ENCODE data around the gene CCDC18. TPM values are rescaled to one million over a fixed set of nuclear protein-coding genes. Genes with fewer than 3 reads are reported as not detected.
"Not testable (repeated sequence)": the region's sequence is repeated elsewhere in the genome, so short reads cannot be mapped to it uniquely, and the experiment has no call there.

Gene CCDC18
- total RNA-seq, 2 donors from 2014 or later: 16.6 to 35.0 TPM

GRCh38 chr1:93275262-93275633, 94.7 kb downstream of the CCDC18 start:
- H3K36me3 Mint-ChIP-seq: peaks cover 13% of the 10 kb centered on the region
- not testable (repeated sequence) for ATAC-seq; H3K27me3 Mint-ChIP-seq; H3K9me3 Mint-ChIP-seq; H3K4me3 Mint-ChIP-seq; DNase-seq (ENCODE audit: low spot score); H3K4me1 Mint-ChIP-seq (ENCODE audit: low read depth in 2 of 2); H3K27ac Mint-ChIP-seq

- DNase-seq (ENCODE audit: low spot score): no peak
- H3K27me3 Mint-ChIP-seq: no peaks in the 10 kb centered on the region
- peaks cover 6% of the 10 kb centered on the region for H3K9me3 Mint-ChIP-seq
- H3K36me3 Mint-ChIP-seq: peaks cover 15% of the 10 kb centered on the region
- no peak overlapping the region for H3K27ac Mint-ChIP-seq
- no peak overlapping the region for H3K4me3 Mint-ChIP-seq
- no peak for ATAC-seq
- no peaks in the 10 kb centered on the region for H3K4me1 Mint-ChIP-seq (ENCODE audit: low read depth in 2 of 2)
Observed at GRCh38 chr1:93275634-93276295, 95.2 kb downstream of the CCDC18 start.

GRCh38 chr1:93277530-93277929, 97.0 kb downstream of the CCDC18 start:
- H3K4me1 Mint-ChIP-seq (ENCODE audit: low read depth in 2 of 2); H3K27ac Mint-ChIP-seq; DNase-seq (ENCODE audit: low spot score); H3K4me3 Mint-ChIP-seq; ATAC-seq; H3K9me3 Mint-ChIP-seq; H3K27me3 Mint-ChIP-seq: not testable (repeated sequence)
- H3K36me3 Mint-ChIP-seq: peaks cover 11% of the 10 kb centered on the region

DNA sequence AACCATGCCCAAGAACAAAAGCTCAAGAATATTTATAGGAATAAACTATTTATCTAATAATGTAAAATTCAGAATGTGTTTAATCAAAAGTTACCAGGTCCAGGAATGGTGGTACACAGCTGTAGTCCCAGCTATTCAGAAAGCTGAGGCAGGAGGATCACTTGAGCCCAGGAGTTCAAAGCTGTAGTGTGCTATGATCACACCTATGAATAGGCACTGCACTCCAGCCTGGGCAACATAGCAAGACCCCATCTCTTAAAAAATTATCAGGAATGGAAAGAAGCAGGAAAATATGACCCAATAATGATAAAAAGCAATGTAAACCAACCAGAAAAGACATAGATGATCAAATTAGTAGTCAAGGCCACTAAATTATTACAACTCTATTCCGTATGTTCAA, 103.0 kb downstream of the CCDC18 start:
- ATAC-seq (no peak), DNase-seq (ENCODE audit: low spot score) (no peak)
- Mint-ChIP-seq H3K4me3 (no peak overlapping the region), H3K4me1 (ENCODE audit: low read depth in 2 of 2) (no peaks in the 10 kb centered on the region), H3K9me3 (peaks cover 6% of the 10 kb centered on the region), H3K36me3 (peaks cover 15% of the 10 kb centered on the region), H3K27ac (no peak overlapping the region), H3K27me3 (no peaks in the 10 kb centered on the region)

- no peaks in the 10 kb centered on the region for H3K4me1 Mint-ChIP-seq (ENCODE audit: low read depth in 2 of 2)
- no peaks in the 10 kb centered on the region for H3K9me3 Mint-ChIP-seq
- no peak overlapping the region for H3K4me3 Mint-ChIP-seq
- H3K36me3 Mint-ChIP-seq: peaks cover 22% of the 10 kb centered on the region
- H3K27ac Mint-ChIP-seq: no peak overlapping the region
- DNase-seq (ENCODE audit: low spot score): no peak
- no peaks in the 10 kb centered on the region for H3K27me3 Mint-ChIP-seq
- no peak for ATAC-seq
Observed at GRCh38 chr1:93288558-93288957, 108.0 kb downstream of the CCDC18 start.

GRCh38 chr1:93296555-93297154, 116.1 kb downstream of the CCDC18 start:
- no peak for DNase-seq (ENCODE audit: low spot score)
- Mint-ChIP-seq H3K27me3 (no peaks in the 10 kb centered on the region), H3K27ac (no peak overlapping the region), H3K36me3 (no peaks in the 10 kb centered on the region), H3K4me3 (no peak overlapping the region), H3K4me1 (ENCODE audit: low read depth in 2 of 2) (no peaks in the 10 kb centered on the region), H3K9me3 (no peaks in the 10 kb centered on the region)
- no peak for ATAC-seq

GRCh38 chr1:93301131-93301530, 120.6 kb downstream of the CCDC18 start:
- Mint-ChIP-seq H3K9me3 (no peaks in the 10 kb centered on the region), H3K27me3 (no peaks in the 10 kb centered on the region), H3K36me3 (no peaks in the 10 kb centered on the region), H3K4me1 (ENCODE audit: low read depth in 2 of 2) (no peaks in the 10 kb centered on the region), H3K27ac (no peak overlapping the region), H3K4me3 (no peak overlapping the region)
- no peak for ATAC-seq
- DNase-seq (ENCODE audit: low spot score): no peak

DNA sequence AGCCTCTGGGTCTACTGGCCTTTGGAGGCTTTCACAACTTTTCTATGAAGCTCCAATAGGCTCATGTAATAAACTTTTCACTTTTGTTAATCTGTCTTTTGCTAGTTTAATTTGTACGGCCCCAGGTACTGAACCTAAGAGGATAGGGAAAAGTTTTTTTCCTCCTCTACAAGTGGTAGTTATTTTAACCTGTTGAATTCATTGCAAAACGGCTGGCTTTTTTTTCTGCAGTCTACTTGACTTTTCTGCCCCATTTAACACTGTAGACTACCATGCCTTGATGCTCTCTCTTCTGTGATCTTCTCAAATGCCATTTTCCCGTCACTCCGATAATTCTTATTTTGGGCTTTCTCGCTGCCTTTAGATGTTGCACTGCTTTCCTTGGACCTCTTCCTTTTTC, 121.6 kb downstream of the CCDC18 start:
- Mint-ChIP-seq H3K27me3 (no peaks in the 10 kb centered on the region), H3K4me3 (no peak overlapping the region), H3K4me1 (ENCODE audit: low read depth in 2 of 2) (no peaks in the 10 kb centered on the region), H3K9me3 (no peaks in the 10 kb centered on the region), H3K27ac (no peak overlapping the region), H3K36me3 (no peaks in the 10 kb centered on the region)
- DNase-seq (ENCODE audit: low spot score) (no peak), ATAC-seq (no peak)

- Mint-ChIP-seq H3K27me3 (no peaks in the 10 kb centered on the region), H3K27ac (no peak overlapping the region), H3K4me3 (no peak overlapping the region), H3K9me3 (no peaks in the 10 kb centered on the region), H3K4me1 (ENCODE audit: low read depth in 2 of 2) (no peaks in the 10 kb centered on the region), H3K36me3 (no peaks in the 10 kb centered on the region)
- DNase-seq (ENCODE audit: low spot score) (peak; percentile 67), ATAC-seq (peak in 1 of 2 donors; percentile 44)
Observed at GRCh38 chr1:93304716-93305138, 124.2 kb downstream of the CCDC18 start.

DNA sequence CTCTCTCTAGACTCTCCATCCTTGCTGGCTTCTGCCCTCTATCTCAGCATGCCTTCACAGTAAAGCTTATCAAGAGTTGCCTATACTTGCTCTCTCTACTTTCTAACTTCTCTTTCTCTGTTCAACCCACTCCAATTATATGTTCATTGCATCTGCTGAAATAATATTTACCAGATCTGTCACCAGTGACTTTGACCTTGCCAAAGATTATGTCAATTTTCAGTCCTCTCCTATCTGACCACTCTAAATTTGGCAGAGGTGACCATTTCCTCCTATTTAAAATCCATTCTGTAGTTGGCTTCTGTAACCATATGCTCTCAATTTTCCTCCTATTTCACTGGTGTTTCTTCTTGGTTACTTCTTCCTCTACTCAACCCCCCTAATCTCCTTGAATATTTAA, 126.4 kb downstream of the CCDC18 start:
- ATAC-seq (no peak), DNase-seq (ENCODE audit: low spot score) (no peak)
- Mint-ChIP-seq H3K4me3 (no peak overlapping the region), H3K27ac (no peak overlapping the region), H3K36me3 (no peaks in the 10 kb centered on the region), H3K4me1 (ENCODE audit: low read depth in 2 of 2) (no peaks in the 10 kb centered on the region), H3K27me3 (no peaks in the 10 kb centered on the region), H3K9me3 (no peaks in the 10 kb centered on the region)

DNA sequence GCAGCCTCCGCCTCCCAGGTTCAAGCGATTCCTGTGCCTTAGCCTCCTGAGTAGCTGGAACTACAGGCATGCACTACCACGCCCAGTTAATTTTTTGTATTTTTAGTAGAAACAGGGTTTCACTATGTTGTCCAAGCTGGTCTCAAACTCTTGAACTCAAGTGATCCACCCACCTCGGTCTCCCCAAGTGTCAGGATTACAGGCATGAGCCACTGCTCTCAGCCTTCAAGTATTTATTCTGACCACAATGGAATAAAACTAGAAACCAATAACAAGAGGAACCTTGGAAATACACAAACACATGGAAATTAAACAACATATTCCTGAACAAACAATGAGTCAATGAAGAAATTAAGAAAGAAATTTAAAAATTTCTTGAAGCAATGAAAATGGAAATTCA, 132.5 kb downstream of the CCDC18 start:
- no peak overlapping the region for H3K4me3 Mint-ChIP-seq
- H3K27me3 Mint-ChIP-seq: no peaks in the 10 kb centered on the region
- DNase-seq (ENCODE audit: low spot score) (no peak), ATAC-seq (no peak)
- no peaks in the 10 kb centered on the region for H3K4me1 Mint-ChIP-seq (ENCODE audit: low read depth in 2 of 2)
- H3K36me3 Mint-ChIP-seq: no peaks in the 10 kb centered on the region
- no peak overlapping the region for H3K27ac Mint-ChIP-seq
- no peaks in the 10 kb centered on the region for H3K9me3 Mint-ChIP-seq

GRCh38 chr1:93317207-93317606, 136.7 kb downstream of the CCDC18 start:
- H3K36me3 Mint-ChIP-seq: no peaks in the 10 kb centered on the region
- H3K9me3 Mint-ChIP-seq: no peaks in the 10 kb centered on the region
- no peak overlapping the region for H3K4me3 Mint-ChIP-seq

GRCh38 chr1:93317943-93318342, 137.4 kb downstream of the CCDC18 start:
- Mint-ChIP-seq H3K27ac (no peak overlapping the region), H3K4me3 (no peak overlapping the region), H3K9me3 (no peaks in the 10 kb centered on the region), H3K27me3 (no peaks in the 10 kb centered on the region), H3K36me3 (no peaks in the 10 kb centered on the region), H3K4me1 (ENCODE audit: low read depth in 2 of 2) (no peaks in the 10 kb centered on the region)
- DNase-seq (ENCODE audit: low spot score) (no peak), ATAC-seq (no peak)

More at GRCh38 chr1:93317207-93317606, 136.7 kb downstream of the CCDC18 start:
- DNase-seq (ENCODE audit: low spot score) (no peak), ATAC-seq (no peak)
- H3K27ac Mint-ChIP-seq: no peak overlapping the region
- no peaks in the 10 kb centered on the region for H3K4me1 Mint-ChIP-seq (ENCODE audit: low read depth in 2 of 2)
- H3K27me3 Mint-ChIP-seq: no peaks in the 10 kb centered on the region

DNA sequence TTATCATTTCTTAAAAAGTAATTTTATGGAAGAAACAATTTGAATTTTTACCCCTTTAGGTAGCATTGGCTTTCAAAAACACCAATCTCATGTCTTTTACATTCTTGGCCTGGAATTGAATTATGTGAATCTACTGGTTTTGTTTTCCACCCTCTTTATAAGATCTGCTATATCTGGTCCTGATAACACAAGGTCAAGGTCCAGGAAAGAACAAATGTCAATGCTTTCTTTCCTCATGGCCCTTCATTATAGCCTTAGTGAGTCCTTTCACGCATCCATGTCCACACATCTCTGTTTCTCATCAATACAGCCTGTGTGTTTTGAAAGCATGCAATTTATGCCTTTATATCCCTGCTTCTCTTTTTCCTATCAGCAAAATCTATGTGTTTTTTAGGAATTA, 141.2 kb downstream of the CCDC18 start:
- Mint-ChIP-seq H3K27ac (no peak overlapping the region), H3K36me3 (no peaks in the 10 kb centered on the region), H3K27me3 (no peaks in the 10 kb centered on the region), H3K4me3 (no peak overlapping the region), H3K9me3 (no peaks in the 10 kb centered on the region), H3K4me1 (ENCODE audit: low read depth in 2 of 2) (no peaks in the 10 kb centered on the region)
- ATAC-seq (no peak), DNase-seq (ENCODE audit: low spot score) (no peak)

DNA sequence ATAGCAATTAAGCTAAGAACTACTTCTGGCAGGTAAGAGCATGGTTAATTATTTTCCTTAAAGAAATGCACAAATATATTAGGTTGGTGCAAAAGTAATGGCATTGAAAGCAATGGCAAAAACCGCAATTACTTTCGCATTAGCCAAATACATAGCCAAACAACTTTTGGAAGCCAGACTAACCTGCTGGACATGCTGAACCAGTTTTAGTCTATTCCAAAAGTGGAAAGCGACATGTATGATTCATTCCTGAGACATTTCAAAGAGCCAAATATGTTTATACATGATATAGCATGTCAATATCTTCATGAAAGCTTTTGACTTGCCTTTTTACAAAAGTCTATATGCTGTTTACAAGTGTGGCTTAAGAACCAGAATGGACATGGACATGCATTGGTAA, 141.8 kb downstream of the CCDC18 start:
- ATAC-seq (no peak), DNase-seq (ENCODE audit: low spot score) (no peak)
- Mint-ChIP-seq H3K27me3 (no peaks in the 10 kb centered on the region), H3K27ac (no peak overlapping the region), H3K36me3 (no peaks in the 10 kb centered on the region), H3K4me3 (no peak overlapping the region), H3K9me3 (no peaks in the 10 kb centered on the region), H3K4me1 (ENCODE audit: low read depth in 2 of 2) (no peaks in the 10 kb centered on the region)

Measured in natural killer cell treated with Interleukin-12 subunit alpha and Interleukin-12 subunit beta and Interleukin-15 and Interleukin-18, amount 100 ng/mL, for 72 hours (primary cell).